ENCODE data around the gene AAMDC.
"Not testable (repeated sequence)": the region's sequence is repeated elsewhere in the genome, so short reads cannot be mapped to it uniquely, and the experiment has no call there.

AAMDC gene

DNA sequence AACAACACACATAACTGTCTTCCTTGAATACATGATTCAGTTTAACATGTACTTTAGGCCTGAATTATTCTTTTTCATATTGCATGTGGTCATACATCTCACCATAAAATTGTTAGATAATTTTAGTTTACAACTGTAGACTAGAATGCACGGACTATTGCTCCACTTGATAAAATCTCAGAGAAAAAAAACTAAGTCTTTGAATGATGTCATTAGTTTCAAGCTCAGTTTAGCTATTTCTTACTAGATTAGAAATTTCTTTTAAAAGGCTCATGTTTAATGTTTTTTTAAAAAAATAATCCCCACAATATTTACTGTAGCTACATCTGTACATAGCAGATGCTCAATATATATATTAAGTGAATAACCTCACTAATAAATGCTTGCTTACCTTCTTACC is 5.5 kb upstream of the AAMDC start:
- Histone ChIP-seq H3K9me3 (ENCODE audit: control insufficient read depth in 5 of 5, low read length in 5 of 5) (peaks cover 0 to 5% (median 4%) of the 10 kb centered on the region in 5 donors), H3K27ac (ENCODE audit: low read depth, low read length) (no peak overlapping the region), H3K36me3 (ENCODE audit: control insufficient read depth in 5 of 5, insufficient read depth in 5 of 5, low read length in 5 of 5) (peaks cover 0 to 7% (median 0%) of the 10 kb centered on the region in 5 donors), H3K4me1 (ENCODE audit: control insufficient read depth in 5 of 5, insufficient read depth in 5 of 5, low read length in 5 of 5) (peaks cover 0 to 22% (median 12%) of the 10 kb centered on the region in 5 donors), H3K27me3 (ENCODE audit: control insufficient read depth in 5 of 5, insufficient read depth in 4 of 5, low read length in 5 of 5) (no peaks in the 10 kb centered on the region), H3K4me3 (ENCODE audit: low read depth in 1 of 5, low read length in 5 of 5) (no peak overlapping the region), H3K9ac (ENCODE audit: low read length in 5 of 5) (no peak overlapping the region)

DNA sequence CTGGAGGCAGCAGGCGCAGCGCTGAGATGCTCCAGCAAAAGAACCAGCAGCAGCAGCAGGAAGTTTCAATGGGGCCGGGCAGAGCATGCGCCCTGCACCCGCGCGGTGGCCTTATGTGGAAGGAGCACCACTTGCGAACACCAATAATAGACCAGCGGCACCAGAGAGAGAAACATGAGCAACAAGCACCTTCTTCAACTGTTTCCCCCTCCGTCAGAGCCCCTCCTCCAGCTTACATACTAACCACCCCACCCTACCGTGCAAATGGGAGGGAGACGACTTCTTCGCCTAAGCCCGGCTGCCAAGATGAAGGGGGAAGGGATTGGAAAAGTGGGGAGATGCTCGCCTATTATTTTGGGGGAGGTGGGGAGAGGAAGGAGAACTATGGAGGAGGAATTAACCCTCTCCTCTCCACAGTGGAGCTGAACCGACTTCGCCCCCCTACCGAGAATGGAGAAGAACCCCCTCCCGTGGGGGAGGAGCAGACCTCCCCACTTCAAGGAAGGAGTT is 1.5 kb upstream of the AAMDC start:
- Histone ChIP-seq H3K4me3 (ENCODE audit: low read depth in 1 of 5, low read length in 5 of 5) (peak overlapping the region; percentile 94 to 99 (median 96)), H3K36me3 (ENCODE audit: control insufficient read depth in 5 of 5, insufficient read depth in 5 of 5, low read length in 5 of 5) (no peaks in the 10 kb centered on the region), H3K27me3 (ENCODE audit: control insufficient read depth in 5 of 5, insufficient read depth in 4 of 5, low read length in 5 of 5) (no peaks in the 10 kb centered on the region), H3K9me3 (ENCODE audit: control insufficient read depth in 5 of 5, low read length in 5 of 5) (peaks cover 0 to 5% (median 4%) of the 10 kb centered on the region in 5 donors), H3K4me1 (ENCODE audit: control insufficient read depth in 5 of 5, insufficient read depth in 5 of 5, low read length in 5 of 5) (peaks cover 3 to 44% (median 34%) of the 10 kb centered on the region in 5 donors), H3K27ac (ENCODE audit: low read depth, low read length) (peak overlapping the region; percentile 93), H3K9ac (ENCODE audit: low read length in 5 of 5) (peak overlapping the region; percentile 12 to 90 (median 84))

DNA sequence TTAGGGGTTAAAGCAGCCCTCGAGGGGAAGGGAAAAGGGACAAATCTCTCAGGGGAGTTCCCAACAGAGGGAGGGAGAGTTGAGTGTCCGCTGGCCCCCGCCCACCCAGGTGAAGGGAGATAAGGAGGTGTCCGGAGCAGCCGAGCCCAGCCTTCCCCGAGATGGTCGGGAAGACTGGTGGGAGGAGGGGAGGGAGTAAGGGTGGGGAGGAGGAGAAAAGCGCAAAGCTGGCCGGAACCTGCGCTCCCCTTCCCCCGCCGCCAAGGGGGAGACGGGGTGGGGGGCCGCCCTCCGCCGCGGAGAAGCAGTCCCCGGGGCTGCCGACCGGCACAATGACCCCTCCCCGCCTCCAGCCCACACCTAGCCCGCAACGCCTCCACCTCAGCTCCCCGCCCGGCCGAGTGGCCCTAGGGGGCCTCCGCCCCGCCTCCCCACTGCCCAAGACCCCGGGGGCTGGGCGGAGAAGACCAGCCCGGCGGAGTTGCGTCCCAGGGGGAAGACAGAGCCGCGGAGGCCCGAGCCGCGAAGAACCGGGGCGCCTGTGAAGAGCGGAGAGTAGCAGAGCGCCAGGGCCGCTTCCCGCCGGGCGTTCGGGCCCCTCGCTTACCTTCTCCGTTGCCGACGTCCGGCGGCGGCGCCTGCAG is 901 bp upstream of the AAMDC start:
- Histone ChIP-seq H3K9ac (ENCODE audit: low read length in 5 of 5) (peak overlapping the region; percentile 21 to 90 (median 84)), H3K27ac (ENCODE audit: low read depth, low read length) (peak overlapping the region; percentile 93), H3K27me3 (ENCODE audit: control insufficient read depth in 5 of 5, insufficient read depth in 4 of 5, low read length in 5 of 5) (no peaks in the 10 kb centered on the region), H3K9me3 (ENCODE audit: control insufficient read depth in 5 of 5, low read length in 5 of 5) (peaks cover 0 to under 1% (median 0%) of the 10 kb centered on the region in 5 donors), H3K4me1 (ENCODE audit: control insufficient read depth in 5 of 5, insufficient read depth in 5 of 5, low read length in 5 of 5) (peaks cover 3 to 44% (median 34%) of the 10 kb centered on the region in 5 donors), H3K36me3 (ENCODE audit: control insufficient read depth in 5 of 5, insufficient read depth in 5 of 5, low read length in 5 of 5) (no peaks in the 10 kb centered on the region), H3K4me3 (ENCODE audit: low read depth in 1 of 5, low read length in 5 of 5) (peak overlapping the region; percentile 94 to 99 (median 96))

DNA sequence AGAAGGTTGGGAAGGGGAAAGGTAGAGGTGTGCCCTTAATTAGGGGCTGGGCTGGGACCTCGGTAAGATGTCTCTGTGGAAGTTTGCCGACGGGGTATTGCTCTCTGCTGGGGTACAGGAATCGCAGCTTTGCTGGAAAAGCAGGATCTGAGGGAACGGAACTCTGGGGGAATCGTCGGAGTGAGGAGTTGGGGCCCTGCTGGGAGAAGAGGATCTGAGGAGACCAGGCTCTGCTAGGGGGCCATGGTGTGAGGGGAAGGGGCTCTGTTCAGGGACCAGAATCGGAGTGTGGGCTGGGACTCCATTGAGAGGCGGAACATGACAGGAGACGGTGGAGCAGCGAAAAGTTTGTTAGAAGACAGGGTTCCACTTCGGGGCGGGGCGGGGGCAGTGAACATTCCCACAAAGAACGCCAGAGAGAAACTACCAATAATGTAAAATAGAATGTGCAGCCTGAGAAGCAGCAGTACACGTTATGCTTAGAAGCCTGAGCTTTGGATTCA is 456 bp downstream of the AAMDC start:
- Histone ChIP-seq H3K27ac (ENCODE audit: low read depth, low read length) (peak overlapping the region; percentile 79), H3K9me3 (ENCODE audit: control insufficient read depth in 5 of 5, low read length in 5 of 5) (no peaks in the 10 kb centered on the region), H3K9ac (ENCODE audit: low read length in 5 of 5) (peak overlapping the region; percentile 79 to 95 (median 87)), H3K27me3 (ENCODE audit: control insufficient read depth in 5 of 5, insufficient read depth in 4 of 5, low read length in 5 of 5) (no peaks in the 10 kb centered on the region), H3K4me1 (ENCODE audit: control insufficient read depth in 5 of 5, insufficient read depth in 5 of 5, low read length in 5 of 5) (peaks cover 3 to 44% (median 34%) of the 10 kb centered on the region in 5 donors), H3K36me3 (ENCODE audit: control insufficient read depth in 5 of 5, insufficient read depth in 5 of 5, low read length in 5 of 5) (peaks cover 0 to 1% (median 0%) of the 10 kb centered on the region in 5 donors), H3K4me3 (ENCODE audit: low read depth in 1 of 5, low read length in 5 of 5) (peak overlapping the region; percentile 94 to 99 (median 96))

DNA sequence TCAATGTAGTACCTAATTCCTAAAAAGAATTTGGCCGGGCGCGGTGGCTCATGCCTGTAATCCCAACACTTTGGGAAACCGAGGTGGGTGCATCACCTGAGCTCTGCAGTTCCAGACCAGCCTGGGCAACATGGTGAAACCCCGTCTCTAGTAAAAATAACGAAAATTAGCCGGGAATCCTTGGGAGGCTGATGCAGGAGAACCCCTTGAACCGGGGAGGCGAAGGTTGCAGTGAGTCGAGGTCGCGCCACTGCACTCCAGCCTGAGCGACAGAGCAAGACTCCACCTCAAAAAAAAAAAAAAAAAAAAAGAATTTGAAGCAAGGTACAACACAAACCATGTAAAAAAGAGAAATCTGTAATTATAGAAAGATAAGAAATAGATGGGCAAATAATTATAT is 1.2 kb downstream of the AAMDC start:
- peak overlapping the region in 4 of 5 donors; percentile 96 to 99 (median 98) for H3K4me3 ChIP-seq (ENCODE audit: low read depth in 1 of 5, low read length in 5 of 5)
- H3K36me3 ChIP-seq (ENCODE audit: control insufficient read depth in 5 of 5, insufficient read depth in 5 of 5, low read length in 5 of 5); H3K27me3 ChIP-seq (ENCODE audit: control insufficient read depth in 5 of 5, insufficient read depth in 4 of 5, low read length in 5 of 5); H3K27ac ChIP-seq (ENCODE audit: low read depth, low read length); H3K9me3 ChIP-seq (ENCODE audit: control insufficient read depth in 5 of 5, low read length in 5 of 5): not testable (repeated sequence)
- H3K9ac ChIP-seq (ENCODE audit: low read length in 5 of 5), result peak overlapping the region in 3 of 5 donors; percentile 87 to 95 (median 95)
- H3K4me1 ChIP-seq (ENCODE audit: control insufficient read depth in 5 of 5, insufficient read depth in 5 of 5, low read length in 5 of 5), result peaks cover 3 to 39% (median 34%) of the 10 kb centered on the region in 5 donors

DNA sequence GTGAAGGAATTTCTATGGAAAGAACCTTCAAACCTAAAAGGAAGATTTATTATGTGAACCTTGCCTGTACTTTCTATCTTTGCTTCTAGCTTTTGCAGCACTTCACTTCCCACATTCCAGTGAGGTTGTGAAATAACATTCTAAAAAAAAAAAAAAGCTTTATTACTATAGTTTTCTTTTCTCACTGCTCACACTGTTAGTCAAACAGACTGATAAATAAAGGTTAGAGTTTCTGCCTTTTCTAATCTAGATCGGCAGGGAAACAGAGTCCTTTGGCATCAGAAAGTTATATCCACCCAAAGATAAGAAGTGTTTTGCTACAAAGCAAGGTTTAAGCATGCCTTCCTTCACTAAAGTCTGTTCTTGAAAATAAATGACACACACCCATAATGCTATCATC is 2.8 kb downstream of the AAMDC start:
- Histone ChIP-seq H3K36me3 (ENCODE audit: control insufficient read depth in 5 of 5, insufficient read depth in 5 of 5, low read length in 5 of 5) (peaks cover 0 to 2% (median 0%) of the 10 kb centered on the region in 5 donors), H3K4me3 (ENCODE audit: low read depth in 1 of 5, low read length in 5 of 5) (peak overlapping the region in 1 of 5 donors; percentile 11), H3K9ac (ENCODE audit: low read length in 5 of 5) (peak overlapping the region in 4 of 5 donors; percentile 32 to 45 (median 34)), H3K27ac (ENCODE audit: low read depth, low read length) (peak overlapping the region; percentile 42), H3K27me3 (ENCODE audit: control insufficient read depth in 5 of 5, insufficient read depth in 4 of 5, low read length in 5 of 5) (no peaks in the 10 kb centered on the region), H3K9me3 (ENCODE audit: control insufficient read depth in 5 of 5, low read length in 5 of 5) (no peaks in the 10 kb centered on the region), H3K4me1 (ENCODE audit: control insufficient read depth in 5 of 5, insufficient read depth in 5 of 5, low read length in 5 of 5) (peaks cover 3 to 35% (median 33%) of the 10 kb centered on the region in 5 donors)

DNA sequence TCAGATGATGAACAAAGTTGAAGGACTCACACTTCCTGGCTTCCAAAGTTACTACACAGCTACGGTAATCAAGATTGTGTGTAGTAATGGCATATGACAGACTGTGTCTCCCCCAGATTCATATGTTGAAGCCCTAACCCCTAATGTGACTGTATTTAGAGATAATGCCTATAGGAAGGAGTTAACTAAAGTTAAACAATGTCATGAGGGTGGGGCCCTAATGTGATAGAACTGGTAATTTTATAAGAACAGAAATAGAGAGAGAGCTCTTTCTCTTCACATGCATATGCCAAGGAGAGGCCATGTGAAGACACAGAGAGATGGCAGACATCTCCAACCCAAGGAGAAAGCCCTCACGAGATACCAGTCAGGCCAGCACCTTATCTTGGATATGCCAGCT is 8.0 kb downstream of the AAMDC start:
- Histone ChIP-seq H3K36me3 (ENCODE audit: control insufficient read depth in 5 of 5, insufficient read depth in 5 of 5, low read length in 5 of 5) (peaks cover 0 to 2% (median 0%) of the 10 kb centered on the region in 5 donors), H3K27me3 (ENCODE audit: control insufficient read depth in 5 of 5, insufficient read depth in 4 of 5, low read length in 5 of 5) (no peaks in the 10 kb centered on the region), H3K4me1 (ENCODE audit: control insufficient read depth in 5 of 5, insufficient read depth in 5 of 5, low read length in 5 of 5) (peaks cover 1 to 8% (median 3%) of the 10 kb centered on the region in 5 donors), H3K4me3 (ENCODE audit: low read depth in 1 of 5, low read length in 5 of 5) (no peak overlapping the region), H3K9ac (ENCODE audit: low read length in 5 of 5) (no peak overlapping the region), H3K27ac (ENCODE audit: low read depth, low read length) (no peak overlapping the region), H3K9me3 (ENCODE audit: control insufficient read depth in 5 of 5, low read length in 5 of 5) (peaks cover 0 to 3% (median 0%) of the 10 kb centered on the region in 5 donors)

DNA sequence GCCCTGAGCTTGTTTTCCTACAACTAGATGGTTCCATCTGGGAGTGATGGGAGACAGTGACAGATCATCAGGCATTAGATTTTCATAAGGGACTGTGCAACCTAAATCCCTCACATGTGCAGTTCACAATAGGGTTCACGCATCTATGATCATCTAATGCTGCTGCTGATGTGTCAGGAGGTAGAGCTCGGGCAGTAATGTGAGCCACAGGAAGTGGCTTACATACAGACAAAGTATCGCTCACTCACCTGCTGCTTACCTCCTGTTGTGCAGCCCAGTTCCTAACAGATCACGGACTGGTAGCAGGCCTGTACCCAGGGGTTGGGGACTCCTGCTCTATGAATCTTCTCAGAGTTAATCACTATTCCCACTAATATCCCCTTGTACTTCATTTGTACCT is 12.4 kb downstream of the AAMDC start:
- Histone ChIP-seq H3K27me3 (ENCODE audit: control insufficient read depth in 5 of 5, insufficient read depth in 4 of 5, low read length in 5 of 5) (no peaks in the 10 kb centered on the region), H3K27ac (ENCODE audit: low read depth, low read length) (no peak overlapping the region), H3K9ac (ENCODE audit: low read length in 5 of 5) (no peak overlapping the region), H3K9me3 (ENCODE audit: control insufficient read depth in 5 of 5, low read length in 5 of 5) (peaks cover 0 to 3% (median 0%) of the 10 kb centered on the region in 5 donors), H3K4me1 (ENCODE audit: control insufficient read depth in 5 of 5, insufficient read depth in 5 of 5, low read length in 5 of 5) (peaks cover 0 to 3% (median 0%) of the 10 kb centered on the region in 5 donors), H3K36me3 (ENCODE audit: control insufficient read depth in 5 of 5, insufficient read depth in 5 of 5, low read length in 5 of 5) (peaks cover 0 to 7% (median 0%) of the 10 kb centered on the region in 5 donors), H3K4me3 (ENCODE audit: low read depth in 1 of 5, low read length in 5 of 5) (no peak overlapping the region)

DNA sequence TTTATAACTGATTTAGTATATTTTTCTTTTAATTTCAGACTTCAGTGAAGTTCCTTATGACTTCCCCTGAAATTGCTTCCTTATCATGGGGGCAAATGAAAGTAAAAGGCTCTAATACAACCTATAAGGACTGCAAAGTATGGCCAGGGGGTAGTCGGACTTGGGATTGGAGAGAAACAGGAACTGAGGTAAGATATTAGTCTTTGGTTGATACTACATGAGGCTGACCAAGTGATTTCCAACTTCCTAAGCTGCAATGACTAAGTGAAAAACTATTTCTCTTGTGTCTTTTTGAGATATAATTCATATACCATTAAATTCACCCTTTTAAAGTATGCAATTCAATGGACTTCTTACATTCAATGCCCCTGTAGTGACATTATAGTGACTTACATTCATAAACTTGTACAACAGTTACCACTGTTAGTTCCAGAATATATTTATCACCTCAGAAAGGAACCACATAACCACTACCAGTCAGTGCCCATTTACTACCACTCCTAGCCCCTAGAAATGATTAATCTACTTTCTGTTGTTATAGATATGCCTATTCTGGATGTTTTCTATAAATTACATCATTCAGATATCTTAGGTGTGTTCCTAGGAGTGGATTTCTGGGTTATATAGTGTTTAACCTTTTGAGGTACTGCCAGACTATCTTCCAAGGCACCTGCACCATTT is 21.6 kb downstream of the AAMDC start:
- Histone ChIP-seq H3K9ac (ENCODE audit: low read length in 5 of 5) (no peak overlapping the region), H3K27ac (ENCODE audit: low read depth, low read length) (no peak overlapping the region), H3K4me1 (ENCODE audit: control insufficient read depth in 5 of 5, insufficient read depth in 5 of 5, low read length in 5 of 5) (no peaks in the 10 kb centered on the region), H3K4me3 (ENCODE audit: low read depth in 1 of 5, low read length in 5 of 5) (no peak overlapping the region), H3K27me3 (ENCODE audit: control insufficient read depth in 5 of 5, insufficient read depth in 4 of 5, low read length in 5 of 5) (no peaks in the 10 kb centered on the region), H3K36me3 (ENCODE audit: control insufficient read depth in 5 of 5, insufficient read depth in 5 of 5, low read length in 5 of 5) (peaks cover 37 to 54% (median 52%) of the 10 kb centered on the region in 5 donors), H3K9me3 (ENCODE audit: control insufficient read depth in 5 of 5, low read length in 5 of 5) (peaks cover 0 to 3% (median 0%) of the 10 kb centered on the region in 5 donors)

DNA sequence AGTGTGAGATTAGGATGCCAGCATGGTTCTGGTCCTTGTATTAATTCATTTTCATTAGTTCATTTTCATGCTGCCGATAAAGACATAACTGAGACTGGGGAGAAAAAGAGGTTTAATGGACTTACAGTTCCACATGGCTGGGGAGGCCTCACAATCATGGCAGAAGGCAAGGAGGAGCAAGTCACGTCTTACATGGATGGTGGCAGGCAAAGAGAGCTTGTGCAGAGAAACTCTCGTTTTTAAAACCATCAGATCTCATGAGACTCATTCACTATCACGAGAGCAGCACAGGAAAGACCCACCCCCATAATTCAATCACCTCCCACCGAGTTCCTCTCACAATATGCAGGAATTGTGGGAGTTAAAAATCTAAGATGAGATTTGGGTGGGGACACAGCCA is 22.8 kb downstream of the AAMDC start:
- H3K9ac ChIP-seq (ENCODE audit: low read length in 5 of 5); H3K9me3 ChIP-seq (ENCODE audit: control insufficient read depth in 5 of 5, low read length in 5 of 5); H3K4me3 ChIP-seq (ENCODE audit: low read depth in 1 of 5, low read length in 5 of 5); H3K27ac ChIP-seq (ENCODE audit: low read depth, low read length); H3K4me1 ChIP-seq (ENCODE audit: control insufficient read depth in 5 of 5, insufficient read depth in 5 of 5, low read length in 5 of 5); H3K27me3 ChIP-seq (ENCODE audit: control insufficient read depth in 5 of 5, insufficient read depth in 4 of 5, low read length in 5 of 5): not testable (repeated sequence)
- peaks cover 46 to 65% (median 63%) of the 10 kb centered on the region in 5 donors for H3K36me3 ChIP-seq (ENCODE audit: control insufficient read depth in 5 of 5, insufficient read depth in 5 of 5, low read length in 5 of 5)
